Measurements from ENCODE around the gene ENPP6. TPM values are rescaled to one million over a fixed set of nuclear protein-coding genes. Genes with fewer than 3 reads are reported as not detected.
A peak's percentile ranks its signal among the peaks of the same experiment; 100 is the strongest.

The ENPP6 gene
- total and polyA plus RNA-seq, 2 of the 13 experiments (the other 11 are each of a cell fraction or from before 2014, with no cell fraction given), result not detected

- H4K20me1 ChIP-seq (ENCODE audit: insufficient read depth, low read length), result no peaks in the 10 kb centered on the region
- ChIA-PET CTCF (ENCODE audit: low intra/inter-chr PET ratio, low total read pairs) (no interaction called here), POLR2A (no interaction called here)
- intact Hi-C loops (cut with micrococcal nuclease; ENCODE audit: unreplicated experiment) (loop anchor here (5.0 to 10.0 kb wide), 3 partner anchors 80 to 468 kb away; partner anchors contain the start of genes CASP3, CENPU and PRIMPOL), in situ Hi-C loops (cut with HindIII; ENCODE audit: extremely low pct_ligation_motif_present, low pct_unique_long_range_greater_than_20kb) (loop anchor here (5.0 kb wide), 1 partner anchor 270 kb away; no protein-coding TSS in a partner anchor)
- no peaks in the 10 kb centered on the region for H3K9me3 ChIP-seq (ENCODE audit: low read length)
- peak overlapping the region; percentile 76; the same call in 1 of the 2 replicates for H3K4me2 ChIP-seq (ENCODE audit: low read depth, low read length)
- WGBS (ENCODE audit: low lambda C conversion rate), result 19% methylated on average over 1 of the region's 1 CpG
- BruUV-seq (replicated peaks), result no TSS peak
- H3K4me1 ChIP-seq (ENCODE audit: insufficient read depth, low read length), result peaks cover 34% of the 10 kb centered on the region
- peaks cover 0 to 5% of the 10 kb centered on the region in 2 experiments; a peak in 1 of 5 replicates for H3K27me3 ChIP-seq (ENCODE audit: control insufficient read depth in 1 of 2, insufficient read depth in 2 of 2, low read length in 2 of 2)
- FAIRE-seq, result no peak
- DNase-seq (ENCODE audit: low spot score), result no peak
- no peak for ATAC-seq
- no peaks in the 10 kb centered on the region for H3K79me2 ChIP-seq (ENCODE audit: insufficient read depth, low read length)
- H2AFZ ChIP-seq (ENCODE audit: low read length), result no peak overlapping the region
- no peak overlapping the region for H3K27ac ChIP-seq (ENCODE audit: extremely low read length, insufficient read depth, low read length)
- H3K9ac ChIP-seq (ENCODE audit: insufficient read depth, low read depth, low read length), result no peak overlapping the region; the same call in 1 of the 2 replicates
- no peaks in the 10 kb centered on the region for H3K36me3 ChIP-seq (replicated peaks in 1 of 2; ENCODE audit: control insufficient read depth in 1 of 2, insufficient read depth in 2 of 2, low read length in 2 of 2)
- H3K4me3 ChIP-seq (replicated peaks in 1 of 3; ENCODE audit: insufficient read depth in 1 of 3, low read depth in 2 of 3, low read length in 3 of 3), result peak overlapping the region in 1 of 3 experiments; percentile 75; a peak in 2 of 6 replicates
- TF ChIP-seq RXRA (CRISPR knock-in tag; IDR thresholded peaks at IDR 0.05) (no peak), U2AF1 (optimal IDR thresholded peaks at IDR 0.05; ENCODE audit: low read depth, low read length) (no peak), ZNF513 (CRISPR knock-in tag; conservative IDR thresholded peaks at IDR 0.05) (no peak), ZNF280B (CRISPR knock-in tag; IDR thresholded peaks at IDR 0.05; ENCODE audit: borderline replicate concordance) (no peak), DR1 (CRISPR knock-in tag; IDR thresholded peaks at IDR 0.05) (no peak), ZBTB2 (CRISPR knock-in tag; IDR thresholded peaks at IDR 0.05; ENCODE audit: low read depth) (no peak), PBX3 (CRISPR knock-in tag; IDR thresholded peaks at IDR 0.05; ENCODE audit: borderline replicate concordance) (no peak), ATAD3A (CRISPR knock-in tag; IDR thresholded peaks at IDR 0.05) (no peak), NKX3-1 (CRISPR knock-in tag; IDR thresholded peaks at IDR 0.05) (no peak), JUNB (CRISPR knock-in tag; IDR thresholded peaks at IDR 0.05; ENCODE audit: borderline replicate concordance) (no peak), SPEN (CRISPR knock-in tag; IDR thresholded peaks at IDR 0.05; ENCODE audit: low read depth) (no peak), ETS1 (CRISPR knock-in tag; IDR thresholded peaks at IDR 0.05) (no peak), ZNF784 (CRISPR knock-in tag; IDR thresholded peaks at IDR 0.05; ENCODE audit: borderline replicate concordance) (no peak), SKIL (CRISPR knock-in tag; IDR thresholded peaks at IDR 0.05; ENCODE audit: borderline replicate concordance) (no peak)
These were observed 49.5 kb upstream of the ENPP6 start for GRCh38 chr4:184267206-184267608.

Measured in HepG2 (cell line).